ENCODE data around the gene STARD3.

DNA sequence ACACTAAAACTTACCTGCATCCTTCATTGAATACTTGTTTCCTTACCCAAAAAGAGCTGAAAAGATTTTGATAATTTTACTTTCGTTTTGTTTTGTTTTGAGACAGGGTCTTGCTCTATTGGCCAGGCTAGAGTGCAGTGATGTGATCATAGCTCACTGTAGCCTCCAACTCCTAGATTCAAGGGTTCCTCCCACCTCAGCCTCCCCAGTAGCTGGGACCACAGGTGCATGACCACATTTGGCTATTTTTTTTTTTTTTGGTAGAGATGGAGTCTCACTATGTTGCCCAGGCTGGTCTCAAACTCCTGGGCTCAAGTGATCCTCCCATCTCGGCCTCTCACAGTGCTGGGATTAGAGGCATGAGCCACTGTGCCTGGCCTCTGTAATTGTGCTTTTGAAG, 18.2 kb downstream of the STARD3 start:
- TF ChIP-seq SIN3A (IDR thresholded peaks at IDR 0.05; ENCODE audit: borderline replicate concordance in 2 of 2, control insufficient read depth in 1 of 2, low read depth in 2 of 2, low read length in 2 of 2) (no peak), CEBPB (tag; IDR thresholded peaks at IDR 0.05) (no peak), POLR2A (conservative IDR thresholded peaks at IDR 0.05) (no peak), MAFK (IDR thresholded peaks at IDR 0.05; ENCODE audit: low read length) (no peak), SP2 (IDR thresholded peaks at IDR 0.05; ENCODE audit: extremely low read depth, low read depth, low read length, poor library complexity, severe bottlenecking) (no peak), THRAP3 (IDR thresholded peaks at IDR 0.05; ENCODE audit: borderline replicate concordance) (no peak), NONO (IDR thresholded peaks at IDR 0.05; ENCODE audit: low read depth in 2 of 2, low read length in 1 of 2) (no peak), JUN (IDR thresholded peaks at IDR 0.05; ENCODE audit: borderline replicate concordance, low read depth, low read length) (no peak), JUN (CRISPR knock-in tag; IDR thresholded peaks at IDR 0.05; ENCODE audit: borderline replicate concordance) (no peak), MXI1 (IDR thresholded peaks at IDR 0.05; ENCODE audit: low read depth, low read length) (no peak), CHD1 (IDR thresholded peaks at IDR 0.05; ENCODE audit: low read length) (no peak)
- TF ChIP-seq, protein P1, sequence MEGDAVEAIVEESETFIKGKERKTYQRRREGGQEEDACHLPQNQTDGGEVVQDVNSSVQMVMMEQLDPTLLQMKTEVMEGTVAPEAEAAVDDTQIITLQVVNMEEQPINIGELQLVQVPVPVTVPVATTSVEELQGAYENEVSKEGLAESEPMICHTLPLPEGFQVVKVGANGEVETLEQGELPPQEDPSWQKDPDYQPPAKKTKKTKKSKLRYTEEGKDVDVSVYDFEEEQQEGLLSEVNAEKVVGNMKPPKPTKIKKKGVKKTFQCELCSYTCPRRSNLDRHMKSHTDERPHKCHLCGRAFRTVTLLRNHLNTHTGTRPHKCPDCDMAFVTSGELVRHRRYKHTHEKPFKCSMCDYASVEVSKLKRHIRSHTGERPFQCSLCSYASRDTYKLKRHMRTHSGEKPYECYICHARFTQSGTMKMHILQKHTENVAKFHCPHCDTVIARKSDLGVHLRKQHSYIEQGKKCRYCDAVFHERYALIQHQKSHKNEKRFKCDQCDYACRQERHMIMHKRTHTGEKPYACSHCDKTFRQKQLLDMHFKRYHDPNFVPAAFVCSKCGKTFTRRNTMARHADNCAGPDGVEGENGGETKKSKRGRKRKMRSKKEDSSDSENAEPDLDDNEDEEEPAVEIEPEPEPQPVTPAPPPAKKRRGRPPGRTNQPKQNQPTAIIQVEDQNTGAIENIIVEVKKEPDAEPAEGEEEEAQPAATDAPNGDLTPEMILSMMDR (IDR thresholded peaks at IDR 0.05 in 2 of 3, conservative IDR thresholded peaks at IDR 0.05 in 1 of 3; ENCODE audit: insufficient read depth in 2 of 3, low read depth in 1 of 3, low read length in 3 of 3), result no peak
- TF ChIP-seq, protein P2, sequence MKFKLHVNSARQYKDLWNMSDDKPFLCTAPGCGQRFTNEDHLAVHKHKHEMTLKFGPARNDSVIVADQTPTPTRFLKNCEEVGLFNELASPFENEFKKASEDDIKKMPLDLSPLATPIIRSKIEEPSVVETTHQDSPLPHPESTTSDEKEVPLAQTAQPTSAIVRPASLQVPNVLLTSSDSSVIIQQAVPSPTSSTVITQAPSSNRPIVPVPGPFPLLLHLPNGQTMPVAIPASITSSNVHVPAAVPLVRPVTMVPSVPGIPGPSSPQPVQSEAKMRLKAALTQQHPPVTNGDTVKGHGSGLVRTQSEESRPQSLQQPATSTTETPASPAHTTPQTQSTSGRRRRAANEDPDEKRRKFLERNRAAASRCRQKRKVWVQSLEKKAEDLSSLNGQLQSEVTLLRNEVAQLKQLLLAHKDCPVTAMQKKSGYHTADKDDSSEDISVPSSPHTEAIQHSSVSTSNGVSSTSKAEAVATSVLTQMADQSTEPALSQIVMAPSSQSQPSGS (CRISPR knock-in tag; IDR thresholded peaks at IDR 0.05), result no peak
- TF ChIP-seq, protein P3, sequence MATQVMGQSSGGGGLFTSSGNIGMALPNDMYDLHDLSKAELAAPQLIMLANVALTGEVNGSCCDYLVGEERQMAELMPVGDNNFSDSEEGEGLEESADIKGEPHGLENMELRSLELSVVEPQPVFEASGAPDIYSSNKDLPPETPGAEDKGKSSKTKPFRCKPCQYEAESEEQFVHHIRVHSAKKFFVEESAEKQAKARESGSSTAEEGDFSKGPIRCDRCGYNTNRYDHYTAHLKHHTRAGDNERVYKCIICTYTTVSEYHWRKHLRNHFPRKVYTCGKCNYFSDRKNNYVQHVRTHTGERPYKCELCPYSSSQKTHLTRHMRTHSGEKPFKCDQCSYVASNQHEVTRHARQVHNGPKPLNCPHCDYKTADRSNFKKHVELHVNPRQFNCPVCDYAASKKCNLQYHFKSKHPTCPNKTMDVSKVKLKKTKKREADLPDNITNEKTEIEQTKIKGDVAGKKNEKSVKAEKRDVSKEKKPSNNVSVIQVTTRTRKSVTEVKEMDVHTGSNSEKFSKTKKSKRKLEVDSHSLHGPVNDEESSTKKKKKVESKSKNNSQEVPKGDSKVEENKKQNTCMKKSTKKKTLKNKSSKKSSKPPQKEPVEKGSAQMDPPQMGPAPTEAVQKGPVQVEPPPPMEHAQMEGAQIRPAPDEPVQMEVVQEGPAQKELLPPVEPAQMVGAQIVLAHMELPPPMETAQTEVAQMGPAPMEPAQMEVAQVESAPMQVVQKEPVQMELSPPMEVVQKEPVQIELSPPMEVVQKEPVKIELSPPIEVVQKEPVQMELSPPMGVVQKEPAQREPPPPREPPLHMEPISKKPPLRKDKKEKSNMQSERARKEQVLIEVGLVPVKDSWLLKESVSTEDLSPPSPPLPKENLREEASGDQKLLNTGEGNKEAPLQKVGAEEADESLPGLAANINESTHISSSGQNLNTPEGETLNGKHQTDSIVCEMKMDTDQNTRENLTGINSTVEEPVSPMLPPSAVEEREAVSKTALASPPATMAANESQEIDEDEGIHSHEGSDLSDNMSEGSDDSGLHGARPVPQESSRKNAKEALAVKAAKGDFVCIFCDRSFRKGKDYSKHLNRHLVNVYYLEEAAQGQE (IDR thresholded peaks at IDR 0.05; ENCODE audit: borderline replicate concordance), result no peak
- TF ChIP-seq, protein P3 (CRISPR knock-in tag; IDR thresholded peaks at IDR 0.05; ENCODE audit: low read depth), result no peak
- TF ChIP-seq, protein P4, sequence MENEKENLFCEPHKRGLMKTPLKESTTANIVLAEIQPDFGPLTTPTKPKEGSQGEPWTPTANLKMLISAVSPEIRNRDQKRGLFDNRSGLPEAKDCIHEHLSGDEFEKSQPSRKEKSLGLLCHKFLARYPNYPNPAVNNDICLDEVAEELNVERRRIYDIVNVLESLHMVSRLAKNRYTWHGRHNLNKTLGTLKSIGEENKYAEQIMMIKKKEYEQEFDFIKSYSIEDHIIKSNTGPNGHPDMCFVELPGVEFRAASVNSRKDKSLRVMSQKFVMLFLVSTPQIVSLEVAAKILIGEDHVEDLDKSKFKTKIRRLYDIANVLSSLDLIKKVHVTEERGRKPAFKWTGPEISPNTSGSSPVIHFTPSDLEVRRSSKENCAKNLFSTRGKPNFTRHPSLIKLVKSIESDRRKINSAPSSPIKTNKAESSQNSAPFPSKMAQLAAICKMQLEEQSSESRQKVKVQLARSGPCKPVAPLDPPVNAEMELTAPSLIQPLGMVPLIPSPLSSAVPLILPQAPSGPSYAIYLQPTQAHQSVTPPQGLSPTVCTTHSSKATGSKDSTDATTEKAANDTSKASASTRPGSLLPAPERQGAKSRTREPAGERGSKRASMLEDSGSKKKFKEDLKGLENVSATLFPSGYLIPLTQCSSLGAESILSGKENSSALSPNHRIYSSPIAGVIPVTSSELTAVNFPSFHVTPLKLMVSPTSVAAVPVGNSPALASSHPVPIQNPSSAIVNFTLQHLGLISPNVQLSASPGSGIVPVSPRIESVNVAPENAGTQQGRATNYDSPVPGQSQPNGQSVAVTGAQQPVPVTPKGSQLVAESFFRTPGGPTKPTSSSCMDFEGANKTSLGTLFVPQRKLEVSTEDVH (IDR thresholded peaks at IDR 0.05; ENCODE audit: low read depth, partially characterized antibody), result no peak
